Stimulated activated naive B cell treated with anti-CD40 and anti-IgM and Interleukin-4, amounts not matched to agents 10 μg/mL and 1 μg/mL and 100 μg/mL, for 72 hours (primary cell): ENCODE measurements around the gene KLHL22.
"Not testable (repeated sequence)": the region's sequence is repeated elsewhere in the genome, so short reads cannot be mapped to it uniquely, and the experiment has no call there.

ENCODE experiments used
- ATAC-seq, 2 donors: fragments of 150-1000 bp; cut with Tn5 transposase; replicated peaks; 2 replicates each; pipeline ENCODE4 v1.10.0; 2021; ENCODE audit warnings: moderate library complexity in 1 of 2
- DNase-seq: peaks from one replicate; pipeline ENCODE4 v3.0.0; 2021
- H3K27ac Mint-ChIP-seq: one replicate; pipeline ENCODE4 v1.8.0; 2022; ENCODE audit warnings: mild to moderate bottlenecking, mixed read lengths
- H3K27me3 Mint-ChIP-seq, 2 donors: one replicate each; pipeline ENCODE4 v1.8.0; 2022; ENCODE audit warnings: mixed read lengths in 2 of 2
- H3K36me3 Mint-ChIP-seq, 2 donors: one replicate each; pipeline ENCODE4 v1.8.0; 2022; ENCODE audit warnings: mixed read lengths in 2 of 2, mild to moderate bottlenecking in 1 of 2
- H3K4me1 Mint-ChIP-seq, 2 donors: one replicate each; pipeline ENCODE4 v1.8.0; 2022; ENCODE audit warnings: mixed read lengths in 2 of 2, mild to moderate bottlenecking in 1 of 2
- H3K4me3 Mint-ChIP-seq, 2 donors: one replicate each; pipeline ENCODE4 v1.8.0; 2022; ENCODE audit warnings: mild to moderate bottlenecking in 2 of 2, mixed read lengths in 2 of 2, moderate library complexity in 1 of 2
- H3K9me3 Mint-ChIP-seq, 2 donors: one replicate each; pipeline ENCODE4 v1.8.0; 2022; ENCODE audit warnings: mixed read lengths in 2 of 2, mild to moderate bottlenecking in 1 of 2

Gene KLHL22

DNA sequence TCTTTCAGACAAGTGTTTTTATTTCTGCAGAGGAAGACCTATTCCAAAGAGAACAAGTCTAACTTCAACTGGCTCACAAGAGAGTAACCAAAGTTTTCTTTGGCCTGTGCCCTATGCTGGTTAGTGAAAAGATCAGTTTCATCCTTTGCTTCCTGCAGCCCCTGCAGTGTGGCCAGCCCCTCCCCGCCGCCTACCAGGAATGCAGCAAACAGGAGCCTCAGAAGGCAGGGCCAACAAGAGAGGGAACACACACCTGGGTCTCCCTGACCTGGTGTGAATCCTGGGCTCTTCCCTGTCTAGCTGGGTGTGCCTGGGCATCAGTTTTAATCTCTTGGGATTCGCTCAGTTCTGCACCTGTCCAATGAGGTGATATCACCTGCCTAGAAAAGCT lies 36.4 kb downstream of the KLHL22 start:
- no peaks in the 10 kb centered on the region for H3K9me3 Mint-ChIP-seq
- H3K27me3 Mint-ChIP-seq: no peaks in the 10 kb centered on the region
- no peak for ATAC-seq
- H3K4me1 Mint-ChIP-seq: peaks cover 30 to 49% of the 10 kb centered on the region in 2 donors
- no peak for DNase-seq
- H3K27ac Mint-ChIP-seq: no peak overlapping the region
- H3K4me3 Mint-ChIP-seq: no peak overlapping the region
- H3K36me3 Mint-ChIP-seq: peaks cover 29 to 41% of the 10 kb centered on the region in 2 donors

DNA sequence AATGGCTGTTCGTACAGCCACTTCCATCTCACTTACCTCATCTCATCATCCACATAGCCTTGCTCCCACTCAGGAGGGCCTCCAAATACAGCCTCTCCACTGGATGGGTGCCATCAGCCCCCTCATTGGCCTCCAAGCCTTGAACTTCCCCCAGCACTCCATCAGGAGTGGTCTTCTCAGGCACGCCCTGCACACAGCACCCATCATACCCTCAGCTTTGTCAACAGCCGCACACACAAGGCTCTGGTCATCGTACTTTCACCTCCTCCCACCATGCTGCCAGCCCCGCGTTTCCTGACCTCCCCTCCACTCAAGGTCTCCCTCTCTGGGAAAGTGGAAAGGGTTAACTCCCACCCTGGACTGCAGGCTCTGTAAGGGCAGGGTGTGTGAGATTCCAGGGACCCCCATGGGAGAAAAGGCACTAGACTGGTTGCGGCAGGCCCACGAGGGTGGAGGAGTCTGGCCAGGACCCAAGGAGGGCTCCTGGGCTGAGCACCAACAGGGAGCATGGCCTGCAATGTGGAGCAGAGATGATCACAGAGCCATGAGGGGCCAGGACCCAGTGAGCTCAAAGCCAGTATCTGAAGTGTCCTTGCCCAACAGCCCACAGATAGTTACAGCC lies 37.0 kb downstream of the KLHL22 start:
- Mint-ChIP-seq H3K9me3 (no peaks in the 10 kb centered on the region), H3K36me3 (peaks cover 27 to 39% of the 10 kb centered on the region in 2 donors), H3K27ac (no peak overlapping the region), H3K27me3 (no peaks in the 10 kb centered on the region), H3K4me3 (no peak overlapping the region), H3K4me1 (peaks cover 25 to 44% of the 10 kb centered on the region in 2 donors)
- no peak for DNase-seq
- no peak for ATAC-seq

DNA sequence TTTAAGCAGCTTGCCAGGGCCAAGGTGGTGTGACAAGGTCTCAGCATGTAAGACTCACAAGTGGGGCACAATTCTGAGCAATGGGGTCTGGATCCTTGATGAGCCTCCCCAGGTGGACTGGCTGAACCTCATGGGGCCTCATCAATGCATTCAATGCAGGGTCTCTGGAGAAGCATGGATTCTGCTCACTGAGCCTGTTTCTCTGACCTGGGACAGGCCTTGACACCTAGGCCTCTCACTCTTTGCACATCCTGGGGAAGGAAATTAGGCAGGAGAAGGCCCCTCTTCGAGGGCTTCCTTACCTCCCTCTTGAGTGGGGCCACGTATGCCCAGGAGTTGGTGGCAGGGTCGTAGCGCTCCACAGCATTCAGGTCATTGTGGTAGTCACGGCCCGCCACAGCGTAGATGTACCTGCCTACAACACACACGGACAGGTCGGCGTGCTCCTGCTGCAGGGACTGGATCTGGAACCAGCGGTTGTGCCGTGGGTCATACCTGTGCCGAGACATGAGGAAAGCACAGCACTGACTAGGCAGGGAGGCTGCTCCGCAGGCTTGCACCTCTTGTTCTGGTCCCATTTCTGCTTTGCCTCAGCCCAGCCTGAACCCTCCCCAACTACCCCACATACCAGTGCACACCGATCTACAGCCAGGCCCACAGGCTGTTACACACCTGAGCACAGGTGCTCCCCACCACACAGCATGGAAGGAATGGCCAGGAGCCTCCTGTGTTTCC lies 37.9 kb downstream of the KLHL22 start:
- no peaks in the 10 kb centered on the region for H3K9me3 Mint-ChIP-seq
- DNase-seq: no peak
- no peak overlapping the region for H3K4me3 Mint-ChIP-seq
- no peak for ATAC-seq
- peaks cover 26 to 39% of the 10 kb centered on the region in 2 donors for H3K36me3 Mint-ChIP-seq
- no peak overlapping the region for H3K27ac Mint-ChIP-seq
- H3K4me1 Mint-ChIP-seq: peaks cover 17 to 34% of the 10 kb centered on the region in 2 donors
- H3K27me3 Mint-ChIP-seq: no peaks in the 10 kb centered on the region

DNA sequence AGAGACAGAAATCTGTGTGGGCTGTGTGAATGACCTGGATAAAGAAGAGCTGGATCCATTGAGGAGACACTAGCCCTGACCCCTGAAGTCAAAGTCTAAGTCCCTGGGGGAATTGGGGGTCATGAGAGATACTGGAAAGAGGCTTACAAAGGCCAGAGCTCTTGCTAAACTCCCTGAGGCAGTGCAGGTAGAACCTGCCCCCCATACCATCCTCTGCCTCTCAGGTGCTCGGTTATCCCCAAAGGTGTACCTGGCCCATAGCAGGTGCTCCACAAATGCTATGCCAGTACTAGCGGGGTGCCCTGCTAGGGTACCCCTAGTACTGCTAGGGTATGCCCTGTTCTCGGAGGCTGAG lies 38.9 kb downstream of the KLHL22 start:
- DNase-seq: no peak
- peaks cover 28 to 44% of the 10 kb centered on the region in 2 donors for H3K36me3 Mint-ChIP-seq

DNA sequence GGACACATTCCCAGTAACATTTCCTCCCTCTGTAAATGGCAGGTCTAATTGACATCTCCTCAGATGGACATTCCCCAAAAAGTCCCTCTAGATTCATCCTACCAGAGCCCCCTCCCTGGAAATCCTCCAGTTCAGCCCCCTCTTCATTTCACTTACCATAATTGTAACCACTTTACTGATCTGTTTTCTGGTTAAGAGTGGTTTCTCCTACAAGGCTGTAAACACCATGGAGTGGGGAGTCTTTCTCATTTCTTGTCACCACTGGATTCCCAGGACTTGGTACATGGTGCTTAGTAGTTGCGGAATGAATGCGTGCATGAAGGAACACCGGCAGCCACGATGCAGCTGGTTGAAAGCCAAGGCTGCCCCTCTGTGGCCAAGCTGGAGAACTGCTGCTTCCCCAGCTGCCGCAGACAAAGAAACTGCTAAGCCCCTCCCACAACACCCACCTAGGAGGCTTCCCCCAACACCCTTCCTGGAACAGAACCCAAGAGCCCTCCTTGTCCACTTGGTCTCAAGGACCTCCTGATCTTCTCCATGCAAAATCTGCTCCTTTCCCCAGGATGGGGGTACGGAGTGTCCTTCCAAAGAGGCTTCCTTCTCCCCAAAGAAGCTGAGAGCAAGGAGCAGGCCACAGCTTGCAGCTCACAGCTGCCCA lies 39.4 kb downstream of the KLHL22 start:
- Mint-ChIP-seq H3K36me3 (peaks cover 31 to 47% of the 10 kb centered on the region in 2 donors), H3K27me3 (no peaks in the 10 kb centered on the region)

More for the DNA sequence above, 38.9 kb downstream of the KLHL22 start:
- ATAC-seq: no peak
- H3K27me3 Mint-ChIP-seq: no peaks in the 10 kb centered on the region
- no peak overlapping the region for H3K4me3 Mint-ChIP-seq
- H3K9me3 Mint-ChIP-seq: no peaks in the 10 kb centered on the region
- peaks cover 14 to 30% of the 10 kb centered on the region in 2 donors for H3K4me1 Mint-ChIP-seq
- H3K27ac Mint-ChIP-seq: peak overlapping the region; percentile 65

DNA sequence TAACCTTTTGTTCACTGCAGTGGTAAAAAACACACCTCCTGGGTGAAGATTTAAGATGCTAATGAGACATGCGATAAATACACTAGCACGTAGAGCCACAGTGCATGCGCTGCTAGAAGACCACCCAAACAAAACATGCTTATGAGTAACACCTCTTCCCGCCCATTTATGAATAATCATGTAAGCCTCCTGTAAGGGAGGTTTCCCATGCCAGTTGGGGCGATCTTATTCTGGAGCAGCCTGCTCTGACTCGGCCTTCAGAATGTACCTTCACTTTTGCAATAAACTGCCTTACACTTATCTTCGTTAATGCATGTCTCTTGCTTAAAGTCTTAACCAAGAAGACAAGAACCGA lies 39.9 kb downstream of the KLHL22 start:
- no peak for ATAC-seq
- Mint-ChIP-seq H3K27ac (no peak overlapping the region), H3K36me3 (peaks cover 36 to 47% of the 10 kb centered on the region in 2 donors), H3K4me1 (peaks cover 14 to 30% of the 10 kb centered on the region in 2 donors), H3K4me3 (no peak overlapping the region), H3K9me3 (no peaks in the 10 kb centered on the region), H3K27me3 (no peaks in the 10 kb centered on the region)
- DNase-seq: no peak

More for the DNA sequence above, 39.4 kb downstream of the KLHL22 start:
- ATAC-seq: peak; percentile 94 to 97
- peak overlapping the region in 1 of 2 donors; percentile 25 for H3K4me3 Mint-ChIP-seq
- peak overlapping the region; percentile 65 for H3K27ac Mint-ChIP-seq
- DNase-seq: peak; percentile 63
- H3K4me1 Mint-ChIP-seq: peaks cover 14 to 30% of the 10 kb centered on the region in 2 donors
- H3K9me3 Mint-ChIP-seq: no peaks in the 10 kb centered on the region

DNA sequence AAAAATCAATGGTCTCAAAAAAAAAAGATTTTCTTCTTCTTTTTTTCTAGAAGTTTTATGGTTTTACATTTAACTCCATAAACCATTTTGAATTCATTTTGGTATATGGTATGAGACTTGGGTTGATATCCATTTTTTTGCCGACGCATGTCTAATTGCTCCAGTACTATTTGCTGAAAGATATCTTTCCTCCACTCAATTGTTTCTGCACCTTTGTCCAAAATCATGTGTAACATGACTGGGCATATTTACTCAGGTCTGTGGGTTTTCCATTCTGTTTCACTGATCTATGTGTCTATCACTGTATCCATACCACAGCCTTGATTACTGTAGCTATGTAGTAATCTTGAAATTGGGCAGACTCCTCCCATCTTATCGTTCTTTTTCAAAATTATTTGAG lies 42.4 kb downstream of the KLHL22 start:
- no peaks in the 10 kb centered on the region for H3K27me3 Mint-ChIP-seq
- H3K4me3 Mint-ChIP-seq: no peak overlapping the region
- no peak overlapping the region for H3K27ac Mint-ChIP-seq
- no peak for ATAC-seq
- H3K9me3 Mint-ChIP-seq: no peaks in the 10 kb centered on the region
- H3K36me3 Mint-ChIP-seq: peaks cover 29 to 36% of the 10 kb centered on the region in 2 donors
- peaks cover 12 to 14% of the 10 kb centered on the region in 2 donors for H3K4me1 Mint-ChIP-seq
- DNase-seq: no peak

DNA sequence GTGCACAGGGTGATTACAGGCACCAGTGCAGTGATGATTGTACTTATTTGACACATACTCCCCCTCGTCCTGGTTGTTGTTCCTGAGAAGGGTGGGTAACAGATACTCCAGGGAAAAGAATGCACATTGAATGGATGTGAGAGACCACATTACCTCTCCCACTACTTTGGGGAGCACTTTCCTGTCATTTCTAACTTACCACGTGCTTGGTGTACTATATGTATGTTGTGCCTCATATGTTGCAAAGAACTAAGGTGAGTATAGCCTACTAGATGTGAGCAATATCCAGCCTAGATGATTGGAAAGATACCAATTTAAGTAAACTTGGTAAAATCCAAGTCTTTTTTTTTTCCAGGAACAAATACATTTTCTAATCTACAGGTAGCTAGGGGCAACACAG lies 43.7 kb downstream of the KLHL22 start:
- H3K36me3 Mint-ChIP-seq: peaks cover 26 to 31% of the 10 kb centered on the region in 2 donors
- H3K27me3 Mint-ChIP-seq: no peaks in the 10 kb centered on the region
- H3K9me3 Mint-ChIP-seq: no peaks in the 10 kb centered on the region
- no peak overlapping the region for H3K4me3 Mint-ChIP-seq
- DNase-seq (no peak), ATAC-seq (no peak)
- H3K4me1 Mint-ChIP-seq: peaks cover 12 to 13% of the 10 kb centered on the region in 2 donors
- no peak overlapping the region for H3K27ac Mint-ChIP-seq

DNA sequence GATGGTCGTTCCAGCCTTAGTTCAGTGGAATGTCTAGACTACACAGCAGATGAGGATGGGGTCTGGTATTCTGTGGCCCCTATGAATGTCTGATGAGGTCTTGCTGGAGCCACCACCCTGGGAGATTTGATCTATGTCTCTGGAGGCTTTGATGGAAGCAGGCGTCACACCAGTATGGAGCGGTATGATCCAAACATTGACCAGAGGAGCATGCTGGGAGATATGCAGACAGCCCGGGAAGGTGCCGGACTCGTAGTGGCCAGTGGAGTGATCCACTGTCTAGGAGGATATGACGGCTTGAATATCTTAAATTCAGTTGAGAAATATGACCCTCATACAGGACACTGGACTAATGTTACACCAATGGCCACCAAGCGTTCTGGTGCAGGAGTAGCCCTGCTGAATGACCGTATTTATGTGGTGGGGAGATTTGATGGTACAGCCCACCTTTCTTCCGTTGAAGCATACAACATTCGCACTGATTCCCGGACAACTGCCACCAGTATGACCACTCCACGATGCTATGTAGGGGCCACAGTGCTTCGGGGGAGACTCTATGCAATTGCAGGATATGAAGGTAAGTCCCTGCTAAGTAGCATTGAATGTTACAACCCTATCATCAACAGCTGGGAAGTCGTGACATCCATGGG lies 44.3 kb downstream of the KLHL22 start:
- not testable (repeated sequence) for H3K27me3 Mint-ChIP-seq, H3K9me3 Mint-ChIP-seq, H3K27ac Mint-ChIP-seq, H3K4me1 Mint-ChIP-seq, ATAC-seq, DNase-seq, H3K4me3 Mint-ChIP-seq
- peaks cover 30 to 32% of the 10 kb centered on the region in 2 donors for H3K36me3 Mint-ChIP-seq

DNA sequence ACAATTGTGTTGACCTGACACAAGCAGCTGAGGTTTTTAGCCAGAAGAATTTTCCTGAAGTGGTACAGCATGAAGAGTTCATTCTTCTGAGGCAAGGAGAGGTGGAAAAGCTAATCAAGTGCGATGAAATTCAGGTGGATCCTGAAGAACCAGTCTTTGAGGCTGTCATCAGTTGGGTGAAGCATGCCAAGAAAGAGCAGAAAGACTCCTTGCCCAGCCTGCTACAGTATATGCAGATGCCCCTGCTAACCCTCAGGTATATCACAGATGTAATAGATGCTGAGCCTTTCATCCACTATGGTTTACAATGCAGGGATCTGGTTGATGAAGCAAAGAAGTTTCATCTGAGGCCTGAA lies 45.1 kb downstream of the KLHL22 start:
- Mint-ChIP-seq H3K4me3 (no peak overlapping the region), H3K27me3 (no peaks in the 10 kb centered on the region), H3K9me3 (no peaks in the 10 kb centered on the region), H3K36me3 (peaks cover 24 to 29% of the 10 kb centered on the region in 2 donors), H3K27ac (no peak overlapping the region), H3K4me1 (peaks cover 0 to 2% of the 10 kb centered on the region in 2 donors)
- DNase-seq (no peak), ATAC-seq (no peak)

DNA sequence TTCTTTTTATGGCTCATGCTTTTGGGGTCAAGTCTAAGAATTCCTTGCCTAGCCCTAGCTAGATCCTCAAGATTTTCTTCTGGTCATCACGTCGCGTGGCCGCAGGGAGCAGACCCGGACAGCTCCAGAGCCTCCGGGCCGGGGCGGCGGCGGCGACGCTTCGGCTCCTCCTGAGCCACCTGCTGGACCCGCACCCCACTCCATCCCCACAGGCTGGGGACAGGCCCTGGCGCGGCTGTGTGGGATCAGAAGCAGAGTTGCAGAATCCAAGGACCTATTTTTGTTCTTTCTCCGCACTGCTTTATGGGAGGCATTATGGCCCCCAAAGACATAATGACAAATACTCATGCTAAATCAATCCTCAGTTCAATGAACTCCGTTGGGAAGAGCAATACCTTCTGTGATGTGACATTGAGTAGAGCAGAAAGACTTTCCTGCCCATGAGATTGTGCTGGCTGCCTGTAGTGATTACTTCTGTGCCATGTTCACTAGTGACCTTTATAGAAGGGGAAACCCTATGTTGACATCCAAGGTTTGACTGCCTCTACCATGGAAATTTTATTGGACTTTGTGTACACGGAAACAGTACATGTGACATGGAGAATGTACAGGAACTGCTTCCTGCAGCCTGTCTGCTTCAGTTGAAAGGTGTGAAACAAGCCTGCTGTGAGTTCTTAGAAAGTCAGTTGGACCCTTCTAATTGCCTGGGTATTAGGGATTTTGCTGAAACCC lies 45.6 kb downstream of the KLHL22 start:
- DNase-seq (no peak), ATAC-seq (no peak)
- Mint-ChIP-seq H3K36me3 (peaks cover 19 to 24% of the 10 kb centered on the region in 2 donors), H3K27ac (no peak overlapping the region), H3K4me3 (no peak overlapping the region), H3K9me3 (no peaks in the 10 kb centered on the region), H3K27me3 (no peaks in the 10 kb centered on the region), H3K4me1 (peaks cover 0 to 2% of the 10 kb centered on the region in 2 donors)

DNA sequence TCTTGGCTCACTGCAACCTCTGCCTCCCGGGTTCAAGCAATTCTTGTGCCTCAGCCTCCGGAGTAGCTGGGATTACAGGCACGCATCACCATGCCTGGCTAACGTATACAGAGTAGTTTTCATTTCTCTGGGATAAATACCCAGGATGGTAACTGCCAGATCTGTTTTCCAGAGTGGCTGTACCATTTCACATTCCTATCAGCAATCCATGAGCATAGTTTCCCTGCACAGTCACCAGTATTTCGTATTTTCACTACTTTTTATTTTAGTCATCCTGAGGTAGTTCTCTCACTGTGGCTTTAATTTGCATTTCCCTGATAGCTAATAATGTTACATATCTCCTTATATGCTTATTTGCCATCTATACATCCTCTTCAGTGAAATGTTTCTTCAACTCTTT lies 47.0 kb downstream of the KLHL22 start:
- Mint-ChIP-seq H3K36me3 (peaks cover 24 to 31% of the 10 kb centered on the region in 2 donors), H3K4me3 (no peak overlapping the region), H3K27ac (no peak overlapping the region), H3K27me3 (no peaks in the 10 kb centered on the region), H3K4me1 (peaks cover 0 to 2% of the 10 kb centered on the region in 2 donors), H3K9me3 (no peaks in the 10 kb centered on the region)
- ATAC-seq (no peak), DNase-seq (no peak)

DNA sequence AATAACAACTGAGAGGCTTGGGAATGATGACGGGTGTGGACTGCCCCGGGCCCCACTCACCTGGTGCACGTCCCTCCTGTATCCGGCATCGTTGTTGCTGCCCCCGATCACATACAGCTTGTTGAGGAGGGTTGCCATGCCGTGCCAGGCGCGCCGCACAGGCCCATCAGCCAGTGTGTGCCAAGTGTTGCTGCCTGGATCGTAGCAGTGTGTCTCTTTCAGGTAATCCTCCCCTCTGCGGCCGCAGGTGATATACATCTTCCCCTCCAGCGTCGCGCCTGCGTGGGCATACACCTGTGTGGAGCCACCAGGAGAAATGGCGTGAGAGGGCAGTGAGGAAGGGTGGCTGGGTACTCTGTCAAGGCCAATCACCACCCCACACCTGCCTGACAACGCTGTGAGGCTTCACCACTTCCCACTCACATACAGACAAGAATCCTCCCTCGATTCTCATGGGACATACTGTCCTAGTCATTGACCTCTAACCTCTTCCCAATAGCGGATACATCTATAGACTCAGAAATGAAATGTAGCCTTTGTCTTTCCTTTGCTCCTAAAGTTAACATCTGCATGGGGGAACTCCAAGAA lies 49.1 kb downstream of the KLHL22 start:
- Mint-ChIP-seq H3K27ac (no peak overlapping the region), H3K9me3 (no peaks in the 10 kb centered on the region), H3K4me3 (no peak overlapping the region), H3K36me3 (peaks cover 29 to 39% of the 10 kb centered on the region in 2 donors), H3K4me1 (peaks cover 0 to 2% of the 10 kb centered on the region in 2 donors), H3K27me3 (no peaks in the 10 kb centered on the region)
- DNase-seq: no peak
- ATAC-seq: no peak

DNA sequence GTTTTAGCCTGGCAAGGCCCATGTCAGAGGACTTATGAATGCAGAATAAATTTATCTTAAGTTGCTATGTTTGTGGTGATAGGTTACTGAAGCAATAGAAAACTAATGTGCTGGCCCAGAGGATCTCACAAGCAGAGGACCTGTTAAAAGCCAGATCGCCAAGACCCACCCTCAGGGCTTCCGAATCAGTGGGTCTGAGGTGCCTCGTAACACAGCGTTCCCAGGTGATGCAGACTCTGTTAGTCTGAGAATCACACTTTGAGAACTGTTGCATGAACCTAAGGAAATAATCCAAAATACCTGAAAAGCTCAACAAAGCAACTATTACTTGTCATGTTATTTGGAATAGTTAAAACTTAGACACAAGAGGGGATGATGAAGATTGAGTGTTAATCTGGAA lies 51.3 kb downstream of the KLHL22 start:
- Mint-ChIP-seq H3K27me3 (peaks cover 0 to 4% of the 10 kb centered on the region in 2 donors), H3K36me3 (peaks cover 19 to 38% of the 10 kb centered on the region in 2 donors), H3K4me3 (no peak overlapping the region), H3K4me1 (peaks cover 0 to 2% of the 10 kb centered on the region in 2 donors), H3K27ac (no peak overlapping the region), H3K9me3 (no peaks in the 10 kb centered on the region)
- no peak for DNase-seq
- no peak for ATAC-seq
